ENCODE results near the gene FAM83D. TPM values are rescaled to one million over a fixed set of nuclear protein-coding genes. Genes with fewer than 3 reads are reported as not detected.
A peak's percentile ranks its signal among the peaks of the same experiment; 100 is the strongest.

The FAM83D gene
- total RNA-seq, 2 donors from 2014 or later = 0.42 to 0.65 TPM

GRCh38 chr20:38893565-38894090, 32.6 kb upstream of the FAM83D start:
- intact Hi-C loops (cut with DNase I) = loop anchor here in 1 of 2 donors (2.0 kb wide), 1 partner anchor 247 kb away; no protein-coding TSS in a partner anchor
- peak; percentile 60 for DNase-seq
- peak; percentile 84 to 92 for ATAC-seq

GRCh38 chr20:38894091-38894847, 31.9 kb upstream of the FAM83D start:
- intact Hi-C loops (cut with DNase I) = no loop called here
- ATAC-seq (peak; percentile 35 to 63), DNase-seq (no peak)

GRCh38 chr20:38895098-38895949, 30.9 kb upstream of the FAM83D start:
- ATAC-seq = no peak
- no peak for DNase-seq
- intact Hi-C loops (cut with DNase I) = no loop called here

GRCh38 chr20:38896009-38896594, 30.1 kb upstream of the FAM83D start:
- ATAC-seq (no peak), DNase-seq (no peak)
- intact Hi-C loops (cut with DNase I) = no loop called here

GRCh38 chr20:38897267-38897666, 28.9 kb upstream of the FAM83D start:
- no peak for ATAC-seq

GRCh38 chr20:38900606-38901005, 25.6 kb upstream of the FAM83D start:
- no peak for DNase-seq
- intact Hi-C loops (cut with DNase I) = no loop called here
- no peak for ATAC-seq

More at GRCh38 chr20:38897267-38897666, 28.9 kb upstream of the FAM83D start:
- no peak for DNase-seq
- intact Hi-C loops (cut with DNase I) = no loop called here

- intact Hi-C loops (cut with DNase I) = no loop called here
- DNase-seq = no peak
- no peak for ATAC-seq
Observed at GRCh38 chr20:38902601-38903000, 23.6 kb upstream of the FAM83D start.

GRCh38 chr20:38903335-38903734, 22.9 kb upstream of the FAM83D start:
- intact Hi-C loops (cut with DNase I) = no loop called here
- no peak for DNase-seq
- no peak for ATAC-seq

GRCh38 chr20:38905375-38905774, 20.8 kb upstream of the FAM83D start:
- DNase-seq (no peak), ATAC-seq (no peak)
- intact Hi-C loops (cut with DNase I) = no loop called here

GRCh38 chr20:38907918-38908677, 18.1 kb upstream of the FAM83D start:
- ATAC-seq (no peak), DNase-seq (no peak)
- intact Hi-C loops (cut with DNase I) = no loop called here

GRCh38 chr20:38915355-38915754, 10.9 kb upstream of the FAM83D start:
- ATAC-seq = no peak
- intact Hi-C loops (cut with DNase I) = no loop called here
- DNase-seq = no peak

- intact Hi-C loops (cut with DNase I) = no loop called here
- ATAC-seq (no peak), DNase-seq (no peak)
Observed at GRCh38 chr20:38917657-38918056, 8.6 kb upstream of the FAM83D start.

- ATAC-seq = no peak
Observed at GRCh38 chr20:38918172-38918571, 8.0 kb upstream of the FAM83D start.

GRCh38 chr20:38919683-38920082, 6.5 kb upstream of the FAM83D start:
- DNase-seq = no peak
- no peak for ATAC-seq
- intact Hi-C loops (cut with DNase I) = no loop called here

More at GRCh38 chr20:38918172-38918571, 8.0 kb upstream of the FAM83D start:
- no peak for DNase-seq
- intact Hi-C loops (cut with DNase I) = no loop called here

- DNase-seq (no peak), ATAC-seq (no peak)
- intact Hi-C loops (cut with DNase I) = no loop called here
Observed at GRCh38 chr20:38920411-38920810, 5.8 kb upstream of the FAM83D start.

GRCh38 chr20:38920851-38921250, 5.4 kb upstream of the FAM83D start:
- no peak for DNase-seq

GRCh38 chr20:38924718-38925117, 1.5 kb upstream of the FAM83D start:
- DNase-seq (no peak), ATAC-seq (no peak)
- intact Hi-C loops (cut with DNase I) = loop anchor here in 1 of 2 donors (5.0 kb wide), 1 partner anchor 123 kb away; no protein-coding TSS in a partner anchor

More at GRCh38 chr20:38920851-38921250, 5.4 kb upstream of the FAM83D start:
- intact Hi-C loops (cut with DNase I) = no loop called here
- ATAC-seq = no peak

- no peak for ATAC-seq
- intact Hi-C loops (cut with DNase I) = loop anchor here (1.0 to 5.0 kb wide), 2 partner anchors 120 to 121 kb away; no protein-coding TSS in a partner anchor
Observed at GRCh38 chr20:38926934-38927616, 858 bp downstream of the FAM83D start.

More at GRCh38 chr20:38926934-38927616, 858 bp downstream of the FAM83D start:
- no peak for DNase-seq

Data from left cardiac atrium (tissue), 4 donors.